Measurements from ENCODE around the gene NRAP. TPM values are rescaled to one million over a fixed set of nuclear protein-coding genes. Genes with fewer than 3 reads are reported as not detected.

NRAP gene
- total and polyA plus RNA-seq, 2 of the 8 experiments (the other 6 are each of a cell fraction or from before 2014, with no cell fraction given): not detected

- TF ChIP-seq JUND (IDR thresholded peaks at IDR 0.05; ENCODE audit: low read length): no peak
- no peak for TF ChIP-seq RXRA (IDR thresholded peaks at IDR 0.05; ENCODE audit: insufficient read depth, low read depth, low read length)
- no peak for TF ChIP-seq EP300 (IDR thresholded peaks at IDR 0.05; ENCODE audit: borderline replicate concordance in 1 of 2, low read depth in 2 of 2, low read length in 2 of 2)
- TF ChIP-seq SIRT6 (IDR thresholded peaks at IDR 0.05; ENCODE audit: low read length): no peak
- TF ChIP-seq KDM1A (IDR thresholded peaks at IDR 0.05; ENCODE audit: borderline replicate concordance, low read length): no peak
- TF ChIP-seq CREB1 (IDR thresholded peaks at IDR 0.05): no peak
- no peak for TF ChIP-seq NRF1 (IDR thresholded peaks at IDR 0.05; ENCODE audit: low read depth, low read length)
- no peak for TF ChIP-seq CHD7 (IDR thresholded peaks at IDR 0.05; ENCODE audit: insufficient replicate concordance, low read length)
Observed at GRCh38 chr10:113605268-113605978, 58.4 kb downstream of the NRAP start (continued).
